Measurements from ENCODE around the gene ADK. TPM values are rescaled to one million over a fixed set of nuclear protein-coding genes. Genes with fewer than 3 reads are reported as not detected.

Gene ADK
- total and polyA plus RNA-seq, 2 of the 4 experiments (the other 2 are of a cell fraction): 30.6 to 40.9 TPM

DNA sequence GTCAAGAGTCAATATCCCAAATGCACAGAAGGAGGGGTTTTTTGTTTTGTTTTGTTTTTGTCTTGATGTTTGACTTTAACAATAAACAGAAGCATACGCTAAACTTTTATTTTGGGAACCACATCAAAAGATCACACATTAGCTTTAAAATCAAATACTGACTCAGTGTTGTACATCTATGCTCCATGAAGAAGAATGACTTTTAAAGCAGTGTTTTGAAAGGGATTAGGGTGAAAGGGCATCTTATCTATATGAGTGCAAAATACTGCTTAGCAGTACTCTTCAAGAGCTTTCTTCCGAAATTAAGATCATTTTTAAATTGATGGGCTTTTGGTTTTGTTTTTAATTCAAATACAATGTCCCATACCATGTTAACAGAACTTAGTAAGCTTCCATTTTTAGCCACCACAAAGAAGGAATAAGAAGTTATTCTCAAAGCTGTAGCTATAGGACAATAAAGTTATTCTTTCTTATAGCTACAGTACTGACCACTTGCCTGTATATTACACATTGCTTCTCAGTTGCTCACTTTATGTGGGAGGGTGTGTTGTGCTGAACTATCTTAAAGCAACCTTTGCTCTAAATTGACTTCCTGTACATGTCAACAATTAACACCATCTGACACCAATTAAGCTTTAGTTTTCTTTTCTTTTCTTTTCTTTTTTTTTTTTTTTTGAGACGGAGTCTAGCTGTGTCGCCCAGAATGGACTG, 531.1 kb downstream of the ADK start:
- Histone ChIP-seq H2AK5ac (ENCODE audit: low read depth, low read length) (no peak overlapping the region), H3K4me3 (ENCODE audit: insufficient read depth, low read depth, low read length) (no peak overlapping the region), H3K56ac (ENCODE audit: extremely low read depth, insufficient read depth, low read length) (no peak overlapping the region), H2AK9ac (replicated peaks; ENCODE audit: low read depth, low read length, poor library complexity) (no peak overlapping the region), H4K8ac (ENCODE audit: low read depth in 2 of 2, low read length in 2 of 2) (no peak overlapping the region), H3K27ac (ENCODE audit: insufficient read depth, low read length) (no peak overlapping the region), H3K9me3 (ENCODE audit: control insufficient read depth, insufficient read depth, low read length) (no peaks in the 10 kb centered on the region), H3K9me1 (ENCODE audit: insufficient read depth, low read length) (no peaks in the 10 kb centered on the region), H4K5ac (ENCODE audit: low read depth, low read length) (no peak overlapping the region), H2BK20ac (ENCODE audit: low read depth, low read length) (no peak overlapping the region), H2BK5ac (ENCODE audit: low read depth, low read length, poor library complexity, severe bottlenecking) (no peak overlapping the region), H4K20me1 (ENCODE audit: insufficient read depth, low read length) (no peaks in the 10 kb centered on the region), H3K4me2 (ENCODE audit: low read depth, low read length) (no peak overlapping the region), H3K4me1 (ENCODE audit: control insufficient read depth, insufficient read depth, low read length) (peaks cover 3% of the 10 kb centered on the region; the same call in 1 of the 2 replicates), H3K4ac (ENCODE audit: low read depth, low read length) (no peak overlapping the region), H3K36me3 (ENCODE audit: control insufficient read depth, insufficient read depth, low read length) (no peaks in the 10 kb centered on the region), H2BK120ac (ENCODE audit: low read depth, low read length) (no peak overlapping the region), H3K18ac (ENCODE audit: low read depth, low read length) (no peak overlapping the region), H2BK15ac (ENCODE audit: low read depth, low read length) (no peak overlapping the region), H3K23ac (ENCODE audit: low read depth, low read length) (no peak overlapping the region), H3K9ac (ENCODE audit: low read depth, low read length) (no peak overlapping the region), H3K79me1 (ENCODE audit: low read depth in 1 of 2, low read length in 2 of 2) (no peaks in the 10 kb centered on the region), H3K27me3 (ENCODE audit: control insufficient read depth, insufficient read depth, low read length) (no peaks in the 10 kb centered on the region), H3K14ac (replicated peaks; ENCODE audit: low read depth, low read length) (no peak overlapping the region), H2AFZ (replicated peaks; ENCODE audit: low read length, poor library complexity) (no peak overlapping the region), H4K91ac (ENCODE audit: insufficient read depth, low read depth, low read length) (no peak overlapping the region)
- dilution Hi-C loops (cut with HindIII; ENCODE audit: low sequenced_read_pairs, unreplicated experiment) (no loop called here), in situ Hi-C loops (cut with MboI; ENCODE audit: low sequenced_read_pairs) (no loop called here), intact Hi-C loops (cut with micrococcal nuclease) (no loop called here)
- BruUV-seq (replicated peaks): no TSS peak
- DNase-seq (peak; percentile 27), ATAC-seq (ENCODE audit: low read depth) (0 out of 2 replicates have a peak, but pooled peaks have one; percentile 21)
- CTCF ChIA-PET: no interaction called here
- POLR2A ChIA-PET (ENCODE audit: unreplicated experiment): no interaction called here
- no CpG with 5 or more reads among the region's 4 CpGs for WGBS, 2 experiments (ENCODE audit: extremely low coverage in 2 of 2, insufficient read length in 1 of 2)
- TF ChIP-seq RFX5 (IDR thresholded peaks at IDR 0.05; ENCODE audit: low read depth, low read length) (no peak), MXI1 (IDR thresholded peaks at IDR 0.05; ENCODE audit: borderline replicate concordance, low read depth, low read length) (no peak), BHLHE40 (IDR thresholded peaks at IDR 0.05; ENCODE audit: low read depth, low read length) (no peak), MAZ (IDR thresholded peaks at IDR 0.05; ENCODE audit: borderline replicate concordance, low read depth, low read length) (no peak), CHD1 (IDR thresholded peaks at IDR 0.05; ENCODE audit: low read depth, low read length) (no peak), NFE2L2 (IDR thresholded peaks at IDR 0.05; ENCODE audit: low read depth, low read length) (no peak), CEBPB (IDR thresholded peaks at IDR 0.05; ENCODE audit: low read depth, low read length) (no peak), FOS (IDR thresholded peaks at IDR 0.05; ENCODE audit: low read depth, low read length) (no peak), MAFK (IDR thresholded peaks at IDR 0.05; ENCODE audit: low read depth, low read length) (no peak), POLR2A (IDR thresholded peaks at IDR 0.05; ENCODE audit: low read depth, low read length) (no peak), RAD21 (IDR thresholded peaks at IDR 0.05; ENCODE audit: low read length) (no peak)

Measured in IMR-90 (cell line).